Peyer's patch (tissue), 4 donors: ENCODE results near the gene MED31.

Experiments
- POLR2A ChIP-seq, 2 donors: fragments of 450-650 bp; IDR thresholded peaks; one replicate each; pipeline ENCODE4 v1.5.1; 2017; ENCODE audit warnings: antibody characterized with exemption in 2 of 2, mild to moderate bottlenecking in 2 of 2, moderate library complexity in 2 of 2
- TF ChIP-seq, protein P1 (sequence below), 6 experiments: fragments of 450-650 bp in 4 of 6; fragments of 200-600 bp in 2 of 6; sonication (generic) in 1 of 6; IDR thresholded peaks; one replicate each; pipeline ENCODE4 v1.5.1; 2017 to 2019; ENCODE audit warnings: antibody characterized with exemption in 6 of 6, mild to moderate bottlenecking in 3 of 6, moderate library complexity in 1 of 6

DNA sequence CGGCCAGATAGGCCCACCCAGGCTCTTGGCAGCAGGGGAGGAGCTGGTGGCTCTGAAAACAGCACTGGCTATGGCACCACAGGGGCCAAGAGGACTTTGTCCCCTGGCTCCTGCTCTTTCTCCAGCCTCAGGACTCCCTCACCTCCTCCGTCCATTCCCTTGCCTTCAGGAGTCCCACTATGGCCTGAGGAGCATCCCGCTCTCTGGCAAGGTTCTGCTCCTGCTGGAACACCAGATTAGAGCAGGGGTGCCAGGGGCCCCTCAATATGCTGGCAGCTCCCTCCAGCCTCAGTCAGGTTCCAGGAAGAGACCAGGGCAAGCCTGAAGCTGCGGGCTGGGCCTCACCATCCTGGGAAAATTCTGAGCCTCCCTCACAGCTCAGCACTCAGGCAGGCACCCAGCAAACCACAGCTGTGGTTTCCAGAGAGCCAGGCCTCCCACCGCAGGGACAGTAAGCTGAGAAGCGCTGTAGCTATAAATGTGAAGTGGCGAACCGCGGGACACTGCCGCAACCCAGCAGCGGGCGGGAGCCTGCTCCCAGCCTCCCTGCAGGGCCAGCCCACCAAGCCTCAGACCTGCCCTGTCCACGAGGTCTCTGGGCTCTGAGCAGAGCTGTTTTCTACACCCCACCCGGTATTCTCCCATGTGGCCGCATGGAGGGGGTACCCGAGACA, 25.9 kb upstream of the MED31 start:
- TF ChIP-seq, protein P1, sequence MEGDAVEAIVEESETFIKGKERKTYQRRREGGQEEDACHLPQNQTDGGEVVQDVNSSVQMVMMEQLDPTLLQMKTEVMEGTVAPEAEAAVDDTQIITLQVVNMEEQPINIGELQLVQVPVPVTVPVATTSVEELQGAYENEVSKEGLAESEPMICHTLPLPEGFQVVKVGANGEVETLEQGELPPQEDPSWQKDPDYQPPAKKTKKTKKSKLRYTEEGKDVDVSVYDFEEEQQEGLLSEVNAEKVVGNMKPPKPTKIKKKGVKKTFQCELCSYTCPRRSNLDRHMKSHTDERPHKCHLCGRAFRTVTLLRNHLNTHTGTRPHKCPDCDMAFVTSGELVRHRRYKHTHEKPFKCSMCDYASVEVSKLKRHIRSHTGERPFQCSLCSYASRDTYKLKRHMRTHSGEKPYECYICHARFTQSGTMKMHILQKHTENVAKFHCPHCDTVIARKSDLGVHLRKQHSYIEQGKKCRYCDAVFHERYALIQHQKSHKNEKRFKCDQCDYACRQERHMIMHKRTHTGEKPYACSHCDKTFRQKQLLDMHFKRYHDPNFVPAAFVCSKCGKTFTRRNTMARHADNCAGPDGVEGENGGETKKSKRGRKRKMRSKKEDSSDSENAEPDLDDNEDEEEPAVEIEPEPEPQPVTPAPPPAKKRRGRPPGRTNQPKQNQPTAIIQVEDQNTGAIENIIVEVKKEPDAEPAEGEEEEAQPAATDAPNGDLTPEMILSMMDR (IDR thresholded peaks at IDR 0.05) = no peak
- TF ChIP-seq POLR2A (IDR thresholded peaks at IDR 0.05) = no peak
